Head of caudate nucleus (tissue), 42 donors: Measurements from ENCODE around the gene ENOX1.
A peak's percentile ranks its signal among the peaks of the same experiment; 100 is the strongest.

ENCODE experiments used
- DNase-seq, 42 donors: peaks; one replicate each; pipeline versions ENCODE4 v3.0.0 to v3.0.0-alpha.2; 2020 to 2021; ENCODE audit warnings: mixed read lengths in 7 of 42
- intact Hi-C: fragments of 100-400 bp; cut with DNase I; formaldehyde crosslinking; loops from one replicate; pipeline ENCODE4 v1.15.0; 2022

ENOX1 gene

GRCh38 chr13:43297967-43298678, 488.6 kb downstream of the ENOX1 start:
- no peak for DNase-seq
- intact Hi-C loops, result no loop called here

DNA sequence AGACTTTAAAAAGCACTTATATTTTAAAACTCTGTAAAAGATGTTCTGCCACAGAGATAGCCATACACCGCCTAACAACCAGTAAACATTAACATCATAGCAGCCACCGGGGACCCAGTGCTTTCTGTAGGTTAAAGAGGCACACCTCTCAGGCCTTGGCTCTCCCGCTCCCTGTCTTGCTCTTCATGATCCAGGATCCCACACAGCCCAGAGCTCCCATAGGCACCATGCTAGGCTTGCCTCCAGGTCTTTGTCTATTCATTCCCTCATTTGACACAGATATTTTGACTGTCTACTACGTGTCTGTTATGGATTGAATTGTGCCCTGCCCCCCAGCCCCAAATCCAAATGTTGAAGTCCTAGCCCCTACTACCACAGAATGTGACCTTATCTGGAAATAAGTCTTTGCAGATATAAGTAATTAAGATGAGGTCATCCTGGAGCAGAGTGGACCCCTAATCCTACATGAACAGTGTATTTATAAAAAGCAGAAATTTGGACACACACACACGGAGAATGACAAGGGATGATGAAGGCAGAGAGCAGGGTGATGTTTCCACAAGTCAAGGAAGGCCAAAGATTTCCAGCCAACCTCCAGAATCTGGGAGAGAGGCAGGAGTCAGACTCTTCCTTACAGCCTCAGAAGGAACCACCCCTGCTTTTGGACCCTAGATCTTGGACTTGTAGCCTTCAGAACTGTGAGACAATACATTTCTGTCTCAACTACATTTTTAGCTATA, 490.8 kb downstream of the ENOX1 start:
- no peak for DNase-seq
- intact Hi-C loops, result no loop called here

DNA sequence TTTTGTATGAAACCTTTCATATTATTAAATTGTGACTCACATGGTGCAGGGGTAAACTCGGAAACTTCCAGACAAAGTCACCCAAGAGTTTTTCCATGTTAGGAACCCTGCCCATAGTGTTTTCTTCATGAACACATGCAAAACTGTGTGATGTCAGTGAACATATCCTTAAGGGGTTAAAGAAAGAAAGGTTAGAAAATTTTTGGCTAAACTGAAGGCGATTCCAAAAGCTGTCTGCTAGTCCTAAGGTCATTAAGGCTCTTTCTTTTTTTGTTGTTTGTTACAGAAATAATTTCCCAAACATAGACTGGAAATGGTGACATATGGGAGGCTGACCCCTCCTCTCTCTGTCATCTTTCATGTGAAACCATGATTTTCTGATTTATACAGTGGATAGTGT, 491.5 kb downstream of the ENOX1 start:
- DNase-seq, result no peak
- intact Hi-C loops, result no loop called here

- intact Hi-C loops, result no loop called here
- no peak for DNase-seq
Measured at GRCh38 chr13:43294412-43294811, 492.4 kb downstream of the ENOX1 start.

GRCh38 chr13:43293986-43294385, 492.8 kb downstream of the ENOX1 start:
- intact Hi-C loops, result no loop called here
- no peak for DNase-seq

DNA sequence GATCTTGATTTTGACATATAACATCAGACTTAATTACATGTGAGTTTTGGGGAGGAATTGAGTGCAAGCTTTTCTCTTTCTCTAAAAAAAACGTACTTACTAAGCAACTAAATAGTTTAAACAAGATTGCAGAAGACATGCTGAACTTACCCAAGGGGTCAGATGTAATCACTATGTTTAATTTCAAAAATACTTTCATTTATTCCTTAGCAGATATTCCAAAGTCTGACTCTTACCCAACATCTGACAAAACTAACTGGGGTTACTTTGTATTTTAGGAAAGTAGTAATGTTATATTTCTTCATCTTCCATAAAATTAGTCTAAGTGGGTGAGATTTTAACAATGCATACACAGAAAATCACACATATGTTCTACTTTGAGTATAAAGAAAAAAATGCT, 493.2 kb downstream of the ENOX1 start:
- intact Hi-C loops, result no loop called here
- no peak for DNase-seq

DNA sequence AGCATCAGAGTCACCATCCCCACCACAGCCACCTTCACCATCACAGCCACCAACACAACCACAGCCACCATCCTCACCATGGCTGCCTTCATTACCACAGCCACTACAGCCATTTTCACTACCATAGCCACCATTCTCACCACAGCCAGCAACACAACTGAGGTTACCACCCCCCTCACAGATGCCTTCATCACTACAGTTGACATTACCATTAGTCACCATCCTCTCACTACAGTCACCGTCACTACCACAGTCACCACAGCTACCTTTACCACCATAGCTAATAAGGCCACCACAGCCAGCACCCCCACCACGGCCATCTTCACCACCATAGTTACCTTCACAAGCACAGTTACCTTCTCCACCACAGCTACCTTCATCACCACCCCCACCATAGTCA, 493.8 kb downstream of the ENOX1 start:
- no peak for DNase-seq
- intact Hi-C loops, result no loop called here

DNA sequence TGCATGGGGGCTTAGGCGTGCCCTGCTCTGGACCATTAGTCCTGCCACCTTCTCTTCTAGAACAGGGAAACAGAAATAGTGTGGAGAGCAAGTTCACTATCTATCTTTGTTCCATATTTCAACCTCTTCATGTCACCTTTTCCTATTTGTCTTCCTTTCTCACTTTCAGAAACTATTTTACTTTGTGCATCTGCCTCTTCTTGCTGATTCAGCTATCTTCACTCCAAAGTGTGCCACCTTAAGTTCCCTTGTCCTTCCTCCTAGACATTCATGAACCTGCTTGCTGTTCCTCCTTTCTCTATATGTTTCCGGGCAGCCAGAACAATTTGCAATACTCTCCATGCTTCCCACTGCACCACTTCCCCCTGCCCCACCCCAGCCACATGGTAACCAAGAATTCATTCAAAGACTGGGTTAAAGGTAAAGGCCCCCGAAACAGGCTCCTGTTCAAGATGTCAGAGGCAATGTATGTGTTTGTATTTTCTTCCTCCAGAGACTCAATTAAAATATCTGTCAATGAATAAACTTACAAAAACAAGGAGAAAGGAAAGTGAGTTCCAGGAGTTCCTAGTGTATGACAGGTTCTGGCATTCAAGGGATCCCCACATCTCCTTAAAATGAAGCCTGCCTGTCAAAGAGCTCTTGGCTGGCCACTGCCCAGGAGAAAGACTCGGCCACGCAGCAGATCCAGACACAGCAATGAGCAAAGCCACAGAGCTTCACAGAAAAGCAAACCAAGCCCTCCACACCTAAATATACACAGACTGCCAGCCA, 495.3 kb downstream of the ENOX1 start:
- intact Hi-C loops, result no loop called here
- no peak for DNase-seq

DNA sequence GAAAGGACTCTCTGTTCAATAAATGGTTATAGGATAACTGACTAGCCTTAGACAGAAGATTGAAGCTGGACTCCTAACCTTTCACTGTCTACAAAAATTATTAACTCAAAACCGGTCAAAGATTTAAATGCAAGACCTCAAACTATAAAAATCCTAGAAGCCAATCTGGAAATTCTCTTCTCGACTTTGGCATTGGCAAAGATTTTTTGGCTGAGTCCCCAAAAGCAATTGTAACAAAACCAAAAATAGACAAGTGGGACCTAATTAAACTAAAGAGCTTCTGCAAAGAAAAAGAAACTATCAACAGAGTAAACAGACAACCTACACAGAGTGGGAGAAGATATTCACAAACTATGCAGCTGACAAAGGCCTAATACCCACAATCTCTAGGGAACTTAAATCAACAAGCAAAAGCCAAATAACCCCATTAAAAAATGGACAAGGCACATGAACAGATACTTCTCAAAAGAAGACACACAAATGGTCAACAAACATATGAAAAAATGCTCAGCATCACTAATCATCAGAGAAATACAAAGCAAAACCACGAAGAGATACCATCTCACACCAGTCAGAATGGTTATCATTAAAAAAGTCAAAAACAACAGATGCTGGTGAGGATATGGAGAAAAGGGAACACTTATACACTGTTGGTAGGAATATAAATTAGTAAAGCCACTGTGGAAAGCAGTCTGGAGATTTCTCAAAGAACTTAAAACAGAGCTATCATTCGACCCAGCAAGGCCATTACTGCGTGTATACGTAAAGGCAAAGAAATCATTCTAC, 497.1 kb downstream of the ENOX1 start:
- DNase-seq, result no peak
- intact Hi-C loops, result no loop called here

- intact Hi-C loops, result no loop called here
- no peak for DNase-seq
Measured at GRCh38 chr13:43286751-43287150, 500.0 kb downstream of the ENOX1 start.

DNA sequence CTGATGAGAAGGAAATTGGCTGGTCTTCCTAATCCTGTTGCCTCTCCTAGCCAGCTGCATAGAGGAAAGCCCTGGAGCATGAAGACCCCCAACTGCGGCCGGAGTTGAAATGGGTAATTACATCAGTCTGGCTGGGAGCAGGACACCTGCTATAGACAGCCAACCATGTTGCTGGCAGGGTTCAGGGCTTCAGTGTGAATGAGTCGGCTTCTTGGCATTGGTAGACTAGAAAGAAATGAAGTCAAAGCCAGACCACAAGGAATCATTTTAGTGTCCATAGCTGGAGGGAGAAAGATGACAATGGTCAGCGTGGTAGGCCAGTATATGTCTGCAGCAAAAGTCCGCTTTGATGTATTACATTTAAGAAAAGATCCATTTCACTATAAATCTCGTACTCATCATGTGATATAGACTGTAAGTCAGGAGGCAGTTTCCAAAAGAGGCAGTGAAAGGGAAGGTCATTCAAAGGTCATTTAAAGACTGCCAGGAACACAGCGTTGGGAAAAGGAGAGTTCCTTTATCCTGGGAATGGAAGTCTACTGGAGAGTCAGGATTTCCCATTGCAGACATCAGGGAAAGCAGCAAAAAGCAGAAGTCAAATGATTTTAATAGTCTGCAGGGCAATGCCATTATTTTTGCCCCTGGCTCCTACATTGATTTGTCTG, 500.7 kb downstream of the ENOX1 start:
- intact Hi-C loops, result no loop called here
- DNase-seq, result peak in 6 of 42 donors; percentile 8 to 55 (median 14)

GRCh38 chr13:43284162-43284561, 502.6 kb downstream of the ENOX1 start:
- DNase-seq, result no peak
- intact Hi-C loops, result no loop called here

- DNase-seq, result no peak
- intact Hi-C loops, result no loop called here
Measured at GRCh38 chr13:43279696-43280095, 507.1 kb downstream of the ENOX1 start.

DNA sequence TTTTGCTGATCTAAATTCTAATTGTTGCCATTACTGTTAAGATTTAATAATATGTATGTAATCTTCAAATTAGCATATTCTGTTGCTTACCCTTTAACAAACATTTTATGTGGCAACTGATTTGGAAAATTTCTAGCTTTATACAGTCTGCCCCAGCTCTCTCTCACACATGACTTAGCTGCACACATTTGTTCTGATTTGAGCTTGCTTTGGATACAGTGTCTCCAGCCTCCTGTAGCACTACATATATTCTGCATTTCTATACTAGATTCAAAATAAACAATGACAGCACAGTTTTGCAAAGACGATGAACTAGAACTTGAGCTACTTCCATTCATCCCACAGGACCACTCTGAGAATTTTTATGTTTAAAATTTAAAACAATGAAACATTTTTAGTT, 508.6 kb downstream of the ENOX1 start:
- intact Hi-C loops, result no loop called here
- DNase-seq, result no peak

- intact Hi-C loops, result no loop called here
- no peak for DNase-seq
Measured at GRCh38 chr13:43277142-43277541, 509.6 kb downstream of the ENOX1 start.

- intact Hi-C loops, result no loop called here
- no peak for DNase-seq
Measured at GRCh38 chr13:43274881-43275280, 511.9 kb downstream of the ENOX1 start.

DNA sequence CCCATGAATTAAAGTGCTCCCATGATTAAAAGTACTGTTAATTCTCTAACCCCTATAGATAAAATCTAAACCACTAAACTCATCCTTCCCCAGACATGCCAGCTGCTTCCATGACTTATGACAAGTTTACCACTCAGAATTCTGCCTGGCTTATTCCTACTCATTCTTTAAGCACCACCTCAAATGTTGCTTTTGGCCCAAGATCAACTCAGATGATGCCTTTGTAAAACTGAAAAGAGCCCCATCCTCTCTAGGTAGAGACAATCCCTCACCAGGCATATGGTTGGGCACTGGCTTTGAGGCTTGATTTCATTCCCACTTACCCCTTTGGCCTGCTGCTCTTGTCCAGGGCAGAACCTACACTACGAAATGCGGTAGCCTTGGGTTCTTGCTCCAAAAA, 513.4 kb downstream of the ENOX1 start:
- intact Hi-C loops, result no loop called here
- no peak for DNase-seq

GRCh38 chr13:43272851-43273250, 513.9 kb downstream of the ENOX1 start:
- intact Hi-C loops, result no loop called here
- DNase-seq, result no peak

- intact Hi-C loops, result no loop called here
- no peak for DNase-seq
Measured at GRCh38 chr13:43271152-43271551, 515.6 kb downstream of the ENOX1 start.
